Neutrophil (primary cell): ENCODE results near the gene RAI1.

Experiments
- H3K27ac ChIP-seq: fragments of 200-600 bp; sonication (generic); 2 replicates; pipeline ENCODE4 v1.5.1; 2016; ENCODE audit warnings: mild to moderate bottlenecking, moderate library complexity
- H3K27me3 ChIP-seq: fragments of 200-600 bp; sonication (generic); 2 replicates; pipeline ENCODE4 v1.6.0; 2016; ENCODE audit warnings: mild to moderate bottlenecking
- H3K36me3 ChIP-seq: fragments of 200-600 bp; sonication (generic); 2 replicates; pipeline ENCODE4 v1.5.1; 2017
- H3K4me1 ChIP-seq, 2 experiments: fragments of 200-600 bp in 1 of 2; sonication (generic) in 1 of 2; 1 replicate in 1 of 2; 2 replicates in 1 of 2; pipeline versions ENCODE4 v1.5.1 to v1.6.1; 2013 to 2016; ENCODE audit warnings: low read depth in 1 of 2, low read length in 1 of 2, mild to moderate bottlenecking in 1 of 2, moderate library complexity in 1 of 2; ENCODE audit not compliant: control insufficient read depth in 1 of 2, insufficient read depth in 1 of 2
- H3K4me3 ChIP-seq, 2 experiments: fragments of 200-600 bp in 1 of 2; sonication (generic) in 1 of 2; 1 replicate in 1 of 2; 2 replicates in 1 of 2; pipeline ENCODE4 v1.5.1; 2013 to 2016; ENCODE audit warnings: low read depth in 1 of 2, low read length in 1 of 2, mild to moderate bottlenecking in 1 of 2, moderate library complexity in 1 of 2
- H3K9me3 ChIP-seq: fragments of 200-600 bp; sonication (generic); 2 replicates; pipeline ENCODE4 v1.5.1; 2016
- TF ChIP-seq, protein P1 (sequence below): fragments of 200-600 bp; sonication (generic); IDR thresholded peaks from 2 replicates; pipeline ENCODE4 v1.5.1; 2016; ENCODE audit warnings: antibody characterized with exemption

RAI1 gene

GRCh38 chr17:17752089-17752820, 71.0 kb downstream of the RAI1 start:
- Histone ChIP-seq H3K4me3 (peak overlapping the region; percentile 73), H3K27ac (peak overlapping the region; percentile 91), H3K36me3 (no peaks in the 10 kb centered on the region), H3K27me3 (peaks cover 2% of the 10 kb centered on the region), H3K4me1 (peaks cover 36 to 41% of the 10 kb centered on the region in 2 experiments), H3K9me3 (no peaks in the 10 kb centered on the region)
- TF ChIP-seq, protein P1, sequence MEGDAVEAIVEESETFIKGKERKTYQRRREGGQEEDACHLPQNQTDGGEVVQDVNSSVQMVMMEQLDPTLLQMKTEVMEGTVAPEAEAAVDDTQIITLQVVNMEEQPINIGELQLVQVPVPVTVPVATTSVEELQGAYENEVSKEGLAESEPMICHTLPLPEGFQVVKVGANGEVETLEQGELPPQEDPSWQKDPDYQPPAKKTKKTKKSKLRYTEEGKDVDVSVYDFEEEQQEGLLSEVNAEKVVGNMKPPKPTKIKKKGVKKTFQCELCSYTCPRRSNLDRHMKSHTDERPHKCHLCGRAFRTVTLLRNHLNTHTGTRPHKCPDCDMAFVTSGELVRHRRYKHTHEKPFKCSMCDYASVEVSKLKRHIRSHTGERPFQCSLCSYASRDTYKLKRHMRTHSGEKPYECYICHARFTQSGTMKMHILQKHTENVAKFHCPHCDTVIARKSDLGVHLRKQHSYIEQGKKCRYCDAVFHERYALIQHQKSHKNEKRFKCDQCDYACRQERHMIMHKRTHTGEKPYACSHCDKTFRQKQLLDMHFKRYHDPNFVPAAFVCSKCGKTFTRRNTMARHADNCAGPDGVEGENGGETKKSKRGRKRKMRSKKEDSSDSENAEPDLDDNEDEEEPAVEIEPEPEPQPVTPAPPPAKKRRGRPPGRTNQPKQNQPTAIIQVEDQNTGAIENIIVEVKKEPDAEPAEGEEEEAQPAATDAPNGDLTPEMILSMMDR = peak; percentile 74

DNA sequence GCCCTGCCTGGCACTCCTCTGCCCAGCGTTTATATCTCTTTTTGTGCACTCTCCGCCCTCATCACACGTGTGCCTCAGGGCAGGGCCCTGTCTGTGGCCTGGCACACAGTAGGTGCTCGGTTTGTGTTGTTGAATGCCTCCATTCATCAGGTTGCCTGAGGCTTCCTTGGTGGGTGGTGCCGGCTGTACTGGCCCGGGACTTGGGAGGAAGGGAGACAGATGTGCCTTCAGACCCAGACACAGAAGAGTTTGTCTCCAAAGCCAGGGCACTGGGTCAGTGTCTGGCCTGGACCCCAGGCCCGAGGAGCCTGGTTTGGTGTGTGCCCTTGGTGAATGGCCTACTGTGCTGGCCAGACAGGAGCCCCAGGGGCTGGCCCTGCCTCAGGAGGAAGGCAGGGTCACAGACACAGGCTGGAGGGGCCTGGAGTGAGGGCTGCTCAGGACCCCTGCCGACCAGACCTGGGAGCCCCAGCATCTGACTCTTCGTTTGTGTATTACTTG, 71.6 kb downstream of the RAI1 start:
- Histone ChIP-seq H3K36me3 (no peaks in the 10 kb centered on the region), H3K4me3 (peak overlapping the region; percentile 73), H3K27ac (peak overlapping the region; percentile 91), H3K27me3 (peaks cover 9% of the 10 kb centered on the region), H3K9me3 (no peaks in the 10 kb centered on the region), H3K4me1 (peaks cover 42 to 47% of the 10 kb centered on the region in 2 experiments)
- TF ChIP-seq, protein P1 = no peak

DNA sequence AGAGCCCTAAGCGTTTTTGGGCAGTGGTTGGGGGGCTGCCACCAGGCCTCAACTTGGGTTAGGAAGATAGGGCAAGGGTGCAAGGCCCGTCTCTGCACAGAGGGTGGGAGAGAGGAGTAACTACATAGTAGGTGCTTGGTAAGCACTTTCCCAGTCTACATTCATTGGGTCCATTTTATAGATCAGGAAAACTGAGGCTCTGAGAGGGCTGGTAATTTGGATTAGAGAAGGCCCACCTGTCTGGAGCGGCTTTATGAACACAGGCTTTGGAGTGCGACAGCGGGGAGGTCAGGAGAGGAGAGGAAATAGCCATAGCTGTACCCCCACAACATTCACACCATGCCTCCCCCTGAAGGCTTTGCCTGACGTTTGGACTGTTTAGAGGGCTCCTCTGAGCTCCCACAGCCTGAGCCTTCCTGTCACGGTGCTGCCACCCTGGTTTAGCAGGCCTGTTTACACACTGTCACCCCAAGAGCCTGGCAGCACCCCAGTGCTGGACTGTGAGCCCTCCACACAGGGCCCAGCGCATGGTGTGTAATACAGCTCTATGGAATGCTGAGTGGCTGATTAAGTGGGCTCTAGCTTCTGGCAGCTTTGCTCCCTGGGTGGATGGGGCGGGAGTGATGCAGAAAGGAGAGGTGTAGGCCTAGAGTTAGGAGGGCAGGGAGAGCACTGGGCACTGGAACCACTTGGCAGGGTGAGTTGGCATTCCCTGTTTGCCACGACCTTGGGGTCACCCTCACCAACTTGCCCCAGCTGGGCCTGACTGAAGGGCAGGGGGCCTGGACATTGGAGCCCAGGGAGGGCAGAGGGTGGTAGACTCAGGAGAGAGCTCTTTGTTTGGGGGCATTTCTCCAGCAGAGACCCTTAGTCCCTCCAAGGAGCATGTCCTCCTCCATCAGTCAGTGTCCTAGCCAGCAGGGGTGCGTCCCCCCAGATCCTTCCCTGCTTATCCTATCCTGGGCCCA, 73.7 kb downstream of the RAI1 start:
- Histone ChIP-seq H3K9me3 (no peaks in the 10 kb centered on the region), H3K4me1 (peaks cover 48 to 52% of the 10 kb centered on the region in 2 experiments), H3K27me3 (peaks cover 19% of the 10 kb centered on the region), H3K27ac (no peak overlapping the region), H3K4me3 (no peak overlapping the region), H3K36me3 (no peaks in the 10 kb centered on the region)
- TF ChIP-seq, protein P1 = no peak

GRCh38 chr17:17755715-17756114, 74.5 kb downstream of the RAI1 start:
- Histone ChIP-seq H3K36me3 (no peaks in the 10 kb centered on the region), H3K27me3 (peaks cover 19% of the 10 kb centered on the region), H3K27ac (no peak overlapping the region), H3K4me1 (peaks cover 41 to 45% of the 10 kb centered on the region in 2 experiments), H3K9me3 (no peaks in the 10 kb centered on the region), H3K4me3 (no peak overlapping the region)
- TF ChIP-seq, protein P1 = no peak

GRCh38 chr17:17757391-17757791, 76.1 kb downstream of the RAI1 start:
- H3K4me3 ChIP-seq = peak overlapping the region; percentile 31 to 36
- H3K4me1 ChIP-seq = peaks cover 28 to 29% of the 10 kb centered on the region in 2 experiments
- H3K27me3 ChIP-seq = peaks cover 19% of the 10 kb centered on the region
- H3K9me3 ChIP-seq = no peaks in the 10 kb centered on the region
- no peaks in the 10 kb centered on the region for H3K36me3 ChIP-seq
- peak overlapping the region; percentile 45 for H3K27ac ChIP-seq
- TF ChIP-seq, protein P1 = no peak
